Stimulated activated naive CD8-positive, alpha-beta T cell treated with anti-CD3 and anti-CD28 coated beads, Interleukin-15, Interleukin-2, amounts not matched to agents 100 U/mL and 50 U/mL, for 24 hours (primary cell): ENCODE measurements around the gene KLK13.

Source experiments
- ATAC-seq: fragments of 150-1000 bp; cut with Tn5 transposase; one replicate; pipeline ENCODE4 v1.10.0; 2021
- DNase-seq: peaks from one replicate; pipeline ENCODE4 v3.0.0; 2021

The KLK13 gene

DNA sequence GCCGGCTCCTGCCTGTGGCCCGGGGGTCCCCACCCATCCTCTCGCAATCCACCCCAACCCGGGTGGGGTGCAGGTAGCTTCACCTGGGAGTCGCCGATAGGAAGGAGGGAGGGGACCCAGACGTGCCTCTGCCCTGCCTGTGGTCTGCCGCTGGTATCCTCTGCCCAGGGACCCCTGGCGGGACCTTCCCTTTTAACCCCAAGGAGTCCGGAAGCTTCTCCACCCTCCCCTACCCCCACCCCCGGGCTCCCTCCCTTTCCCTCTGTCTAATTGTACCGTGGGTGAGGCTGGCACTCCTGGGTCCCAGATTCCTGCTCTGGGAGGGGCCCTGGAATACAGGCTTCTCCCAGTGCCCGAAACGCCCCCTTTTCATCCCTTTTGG is 45.4 kb downstream of the KLK13 start, which contains the start of gene KLK10:
TSS of gene KLK10 (minus strand) at position 166 of the 382 bp plus-strand sequence. CDS start 579 bp downstream, outside the sequence.
- no peak for DNase-seq
- ATAC-seq = no peak

DNA sequence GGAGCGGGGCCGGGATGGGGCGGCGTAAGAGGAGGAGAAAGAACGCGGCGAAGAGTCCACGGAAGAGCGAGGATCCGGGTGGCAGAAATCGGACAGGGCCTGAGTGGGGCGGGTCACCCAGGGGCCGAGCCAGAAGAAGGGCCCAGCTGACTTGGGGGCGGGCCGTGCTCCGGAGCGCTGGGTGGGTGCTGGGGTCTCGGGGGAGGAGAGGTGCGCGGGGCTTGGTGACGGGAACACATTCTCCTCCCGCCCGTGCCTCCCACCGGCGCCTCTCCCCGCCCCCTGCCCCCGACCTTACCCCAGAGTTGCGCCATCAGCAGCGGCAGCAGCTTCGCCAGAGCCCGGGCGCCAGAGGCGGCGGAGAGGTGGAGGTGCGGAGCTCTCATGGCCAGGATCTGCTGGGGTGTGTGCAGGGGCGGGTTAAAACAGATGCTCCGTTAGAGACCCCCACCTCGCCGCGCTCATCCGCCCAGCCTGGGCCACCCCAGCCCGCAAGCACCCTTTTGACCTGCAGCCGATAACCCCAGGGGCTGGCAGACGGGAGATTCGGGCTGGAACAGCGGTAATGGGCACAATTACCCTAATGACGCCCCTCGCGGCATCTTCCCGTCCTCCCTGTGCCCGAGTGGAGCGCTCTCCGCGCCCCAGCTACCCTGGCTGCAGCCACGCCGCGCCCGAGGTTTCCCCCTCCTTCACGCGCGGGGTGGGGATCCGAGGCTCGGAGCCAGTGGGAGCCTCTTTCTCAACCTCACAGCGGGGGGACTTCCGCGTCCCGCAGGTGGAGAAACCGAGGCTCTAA is 45.9 kb downstream of the KLK13 start:
- no peak for DNase-seq
- ATAC-seq = no peak

DNA sequence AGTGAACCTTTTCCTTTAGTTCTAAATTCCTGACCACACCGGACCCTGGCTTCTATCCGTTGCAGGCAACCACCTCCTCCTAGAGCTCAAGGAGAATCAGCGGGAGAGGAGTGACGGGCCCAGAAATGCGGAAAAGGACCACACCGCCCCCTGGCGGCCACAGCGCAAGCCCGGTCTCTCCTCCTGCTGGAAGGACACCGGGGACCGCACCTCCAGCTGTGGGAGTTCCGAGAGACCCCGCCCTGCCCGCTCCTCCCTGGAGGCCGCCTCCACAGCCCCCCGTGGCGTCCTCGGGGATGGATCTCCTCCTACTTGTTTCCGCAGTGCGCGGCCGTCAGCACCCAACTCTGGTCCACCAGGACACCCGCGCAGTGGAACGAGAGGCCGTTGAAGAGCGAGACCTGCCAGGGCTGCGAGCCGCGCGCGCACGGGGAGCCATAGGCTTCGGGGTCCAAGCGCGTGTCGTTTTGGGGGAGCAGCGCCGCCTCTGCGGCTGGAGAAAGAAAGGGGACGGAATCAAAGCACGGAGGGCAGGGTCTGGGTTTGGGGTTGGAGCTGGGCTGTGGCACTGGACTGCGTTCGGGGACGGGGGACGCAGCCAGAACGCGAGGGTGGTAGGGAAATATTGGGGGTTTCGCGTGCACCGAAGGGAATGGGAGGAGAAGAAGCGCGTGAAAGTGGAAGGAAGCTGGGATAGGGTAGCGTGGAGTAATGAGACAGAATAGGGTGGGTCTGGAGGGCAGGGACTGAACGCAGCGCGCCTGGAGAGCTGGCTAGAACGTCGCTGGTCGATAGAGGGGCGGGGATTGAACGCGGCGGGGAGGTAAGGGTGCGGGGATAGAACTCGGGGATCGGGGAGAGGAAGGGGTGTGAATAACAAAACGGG is 47.9 kb downstream of the KLK13 start:
- no peak for ATAC-seq
- peak; percentile 68 for DNase-seq

DNA sequence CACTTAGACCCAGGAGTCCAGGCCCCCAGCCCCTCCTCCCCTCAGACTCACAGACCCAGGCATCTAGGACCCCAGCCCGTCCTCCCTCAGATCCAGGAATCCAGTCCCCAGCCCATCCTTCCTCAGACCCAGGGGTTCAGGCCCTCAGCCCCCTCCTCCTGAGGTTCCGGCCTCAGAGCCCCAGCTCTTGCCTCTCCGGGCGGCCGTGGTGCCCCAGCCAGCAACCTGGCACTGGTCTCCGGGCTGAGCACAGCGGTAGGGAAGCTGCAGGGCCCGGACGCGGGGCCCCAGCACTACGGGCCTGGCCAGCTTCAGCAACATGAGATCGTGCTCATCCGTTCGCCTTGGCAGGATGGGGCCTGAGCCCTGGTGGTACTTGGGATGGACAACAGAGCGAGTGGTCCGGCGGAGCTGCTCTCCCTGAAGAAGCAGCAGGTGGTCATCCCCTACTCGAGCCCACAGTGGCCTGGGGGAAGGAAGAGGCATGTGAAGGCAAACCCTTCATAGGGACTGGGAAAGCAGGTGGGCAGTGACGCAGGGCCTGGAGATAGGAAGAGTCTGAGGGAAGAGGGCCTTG is 49.1 kb downstream of the KLK13 start:
- no peak for ATAC-seq
- no peak for DNase-seq

DNA sequence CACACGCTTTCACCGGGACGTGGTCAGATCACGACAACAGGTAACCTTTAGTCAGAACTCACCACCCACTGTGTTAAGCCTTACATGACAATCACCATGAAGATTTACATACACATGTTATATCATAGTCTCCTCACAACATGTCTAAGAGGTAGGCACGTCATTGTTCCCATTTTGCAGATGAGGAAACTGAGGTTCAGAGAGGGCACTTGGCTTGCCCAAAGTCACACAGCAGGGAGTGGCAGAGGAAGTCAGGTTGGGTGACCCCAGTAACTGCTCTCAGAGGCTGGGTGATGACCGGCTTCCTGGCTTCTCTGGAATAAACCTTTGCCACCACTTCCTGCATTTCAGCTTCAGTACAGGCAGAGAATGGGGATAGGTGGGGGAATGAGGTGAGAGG is 50.6 kb downstream of the KLK13 start:
- no peak for ATAC-seq
- no peak for DNase-seq

DNA sequence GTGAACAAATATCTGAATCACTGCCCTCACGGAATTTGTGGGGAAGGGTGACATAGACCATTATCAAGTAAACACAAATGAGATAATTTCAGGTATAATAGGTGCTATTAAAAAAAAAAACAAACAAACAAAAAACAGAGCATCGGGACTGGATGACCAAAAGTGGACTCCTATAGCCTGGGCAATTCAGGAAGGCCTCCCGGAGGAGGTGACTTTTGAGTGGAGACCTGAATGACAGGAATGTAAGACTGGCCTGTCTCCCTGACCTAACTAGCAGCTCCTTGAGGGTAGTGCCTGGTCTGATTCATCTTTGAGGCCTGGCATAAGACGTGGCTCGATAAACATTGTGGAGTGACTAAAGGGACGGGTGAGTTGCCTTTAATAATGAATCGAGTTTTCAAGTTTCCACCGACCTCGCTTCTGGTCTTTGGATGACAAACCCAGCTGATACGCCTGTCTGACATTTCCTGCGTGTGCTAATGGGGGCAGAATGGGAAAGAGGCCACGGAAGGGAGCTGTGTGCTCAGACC is 52.2 kb downstream of the KLK13 start:
- ATAC-seq (no peak), DNase-seq (no peak)

DNA sequence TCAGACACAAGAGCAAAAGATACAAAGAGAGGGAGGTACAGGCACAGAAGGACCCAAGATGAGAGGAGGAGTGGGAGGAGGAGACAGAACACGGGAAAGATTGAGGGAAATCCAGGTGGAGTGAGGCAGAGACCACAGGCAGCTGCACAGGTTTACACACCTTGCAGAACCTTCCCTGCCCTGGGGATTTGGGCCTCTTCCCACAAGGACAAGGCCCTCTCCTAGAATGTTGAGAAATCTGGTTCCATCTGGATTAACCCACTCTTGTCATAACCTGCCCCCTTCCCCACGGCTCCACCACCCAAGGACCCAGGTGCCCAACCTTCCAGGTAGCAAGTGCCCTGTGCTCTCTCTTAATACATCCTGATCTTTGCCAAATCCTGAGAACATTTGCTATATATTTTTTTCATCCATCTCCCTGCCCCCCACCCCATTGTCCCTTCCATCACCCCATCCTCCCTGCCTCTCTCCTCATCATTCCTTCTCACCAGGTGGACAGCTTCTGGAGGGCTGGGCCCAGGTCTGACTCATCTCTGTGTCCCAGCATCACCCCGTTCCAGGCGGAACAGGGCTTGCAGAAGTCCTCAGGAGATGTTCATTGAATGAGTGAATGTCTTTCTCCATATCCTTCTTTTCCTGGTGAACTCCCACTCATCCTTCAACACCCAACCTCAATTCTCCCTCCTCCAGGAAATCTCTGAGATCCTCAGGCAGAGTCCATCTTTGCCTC is 54.7 kb downstream of the KLK13 start:
- ATAC-seq = no peak
- no peak for DNase-seq

DNA sequence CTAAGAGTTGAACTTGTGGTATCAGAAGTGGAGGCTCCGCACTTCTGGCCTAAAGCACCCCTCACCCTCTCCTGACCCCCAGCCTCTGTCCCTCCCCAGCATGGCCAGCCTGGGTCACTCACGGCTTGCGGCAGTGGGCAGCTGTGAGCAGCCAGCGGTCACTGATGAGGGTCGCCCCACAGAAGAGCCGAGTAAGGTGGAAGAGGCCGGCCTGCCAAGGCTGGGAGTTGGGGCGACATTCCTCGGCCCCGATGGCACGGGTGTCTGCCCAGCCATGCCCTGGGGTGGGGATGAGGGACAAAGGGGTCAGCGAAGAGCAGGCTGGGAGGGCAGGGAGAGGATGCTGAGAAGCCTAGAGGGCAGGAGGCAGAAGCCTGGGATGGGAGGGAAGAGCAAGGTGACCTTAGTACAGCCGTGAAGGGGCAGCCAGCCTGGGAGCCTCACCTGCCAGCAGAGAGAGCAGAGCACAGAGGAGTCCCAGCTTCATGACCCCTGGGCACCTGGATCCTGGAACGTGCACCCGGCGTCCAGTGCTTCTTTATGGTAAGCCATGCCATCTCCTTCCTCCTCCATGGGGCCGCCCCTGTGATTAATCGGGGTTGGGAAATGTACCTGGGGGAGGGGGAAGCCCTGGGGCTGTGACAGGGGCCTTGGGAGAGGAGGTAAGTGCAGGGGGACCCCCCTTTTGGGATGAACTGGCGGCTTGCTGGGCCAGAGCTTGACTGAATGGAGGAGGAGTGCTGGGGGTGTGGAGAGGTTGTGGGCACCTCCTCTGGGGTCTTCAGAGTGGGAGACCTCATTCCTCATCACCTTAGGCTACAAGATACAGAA is 55.6 kb downstream of the KLK13 start:
- DNase-seq = no peak
- ATAC-seq = no peak

DNA sequence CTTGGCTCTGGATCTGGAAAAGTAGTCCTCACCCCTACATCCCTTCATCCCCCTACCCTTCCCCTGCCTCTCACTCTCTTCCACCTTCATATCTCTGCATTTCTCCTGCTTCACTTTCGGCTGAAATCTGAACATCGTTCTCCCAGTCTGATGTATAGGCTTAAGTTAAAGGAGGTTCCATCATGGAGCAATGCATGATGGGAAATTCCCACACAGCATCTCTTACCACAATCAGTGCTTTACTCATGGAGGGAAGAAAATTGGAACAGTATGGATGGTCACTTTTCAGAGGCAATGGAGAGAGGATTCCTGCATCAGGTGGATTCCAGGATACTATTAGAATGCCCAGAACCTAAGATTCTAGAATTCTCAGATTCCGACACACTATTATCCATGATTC is 57.4 kb downstream of the KLK13 start:
- ATAC-seq (no peak), DNase-seq (no peak)

DNA sequence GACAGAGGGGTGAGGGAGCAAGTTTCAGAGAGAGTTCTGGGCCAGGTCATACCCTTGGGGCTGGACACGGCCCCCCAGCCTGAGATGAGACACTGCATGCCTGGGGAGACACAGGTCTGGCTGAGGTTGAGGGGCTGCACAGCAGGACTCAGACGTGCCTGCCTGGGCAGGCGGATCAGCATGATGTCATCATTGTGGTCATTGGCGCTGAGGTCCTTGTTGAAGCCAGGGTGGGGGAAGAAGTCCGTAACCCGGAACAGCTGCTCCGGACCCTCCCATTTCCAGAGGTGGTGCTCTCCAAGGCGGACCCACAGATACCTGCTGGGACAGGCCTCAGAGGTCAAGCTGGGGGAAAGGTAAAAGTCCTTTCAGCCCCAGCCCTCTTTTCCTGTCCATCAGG is 58.5 kb downstream of the KLK13 start:
- no peak for ATAC-seq
- no peak for DNase-seq
